C4-2B (cell line): Measurements from ENCODE around the gene CCDC18.

Experiments
- ZFX ChIP-seq: fragments of 450-650 bp; IDR thresholded peaks from 2 replicates; pipeline ENCODE4 v1.6.1; 2017
- TF ChIP-seq, protein P1 (sequence below): fragments of 450-650 bp; conservative IDR thresholded peaks from 2 replicates; pipeline ENCODE4 v1.5.1; 2017; ENCODE audit warnings: mild to moderate bottlenecking

GRCh38 chr1:93180723-93181613, at the start of gene CCDC18:
- TF ChIP-seq, protein P1, sequence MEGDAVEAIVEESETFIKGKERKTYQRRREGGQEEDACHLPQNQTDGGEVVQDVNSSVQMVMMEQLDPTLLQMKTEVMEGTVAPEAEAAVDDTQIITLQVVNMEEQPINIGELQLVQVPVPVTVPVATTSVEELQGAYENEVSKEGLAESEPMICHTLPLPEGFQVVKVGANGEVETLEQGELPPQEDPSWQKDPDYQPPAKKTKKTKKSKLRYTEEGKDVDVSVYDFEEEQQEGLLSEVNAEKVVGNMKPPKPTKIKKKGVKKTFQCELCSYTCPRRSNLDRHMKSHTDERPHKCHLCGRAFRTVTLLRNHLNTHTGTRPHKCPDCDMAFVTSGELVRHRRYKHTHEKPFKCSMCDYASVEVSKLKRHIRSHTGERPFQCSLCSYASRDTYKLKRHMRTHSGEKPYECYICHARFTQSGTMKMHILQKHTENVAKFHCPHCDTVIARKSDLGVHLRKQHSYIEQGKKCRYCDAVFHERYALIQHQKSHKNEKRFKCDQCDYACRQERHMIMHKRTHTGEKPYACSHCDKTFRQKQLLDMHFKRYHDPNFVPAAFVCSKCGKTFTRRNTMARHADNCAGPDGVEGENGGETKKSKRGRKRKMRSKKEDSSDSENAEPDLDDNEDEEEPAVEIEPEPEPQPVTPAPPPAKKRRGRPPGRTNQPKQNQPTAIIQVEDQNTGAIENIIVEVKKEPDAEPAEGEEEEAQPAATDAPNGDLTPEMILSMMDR = no peak
- no peak for TF ChIP-seq ZFX
